Measurements from ENCODE around the gene CNTNAP1.

- TF ChIP-seq EZH2 (IDR thresholded peaks at IDR 0.05; ENCODE audit: borderline replicate concordance, low read depth, low read length, poor library complexity, severe bottlenecking), result no peak
- TF ChIP-seq CTCF (conservative IDR thresholded peaks at IDR 0.05; ENCODE audit: low read depth, low read length), result no peak
These were observed 2.7 kb downstream of the CNTNAP1 start for GRCh38 chr17:42684929-42685556.

All from A673 (cell line).